Measurements from ENCODE around the gene IFNLR1.

- TF ChIP-seq, protein P1, sequence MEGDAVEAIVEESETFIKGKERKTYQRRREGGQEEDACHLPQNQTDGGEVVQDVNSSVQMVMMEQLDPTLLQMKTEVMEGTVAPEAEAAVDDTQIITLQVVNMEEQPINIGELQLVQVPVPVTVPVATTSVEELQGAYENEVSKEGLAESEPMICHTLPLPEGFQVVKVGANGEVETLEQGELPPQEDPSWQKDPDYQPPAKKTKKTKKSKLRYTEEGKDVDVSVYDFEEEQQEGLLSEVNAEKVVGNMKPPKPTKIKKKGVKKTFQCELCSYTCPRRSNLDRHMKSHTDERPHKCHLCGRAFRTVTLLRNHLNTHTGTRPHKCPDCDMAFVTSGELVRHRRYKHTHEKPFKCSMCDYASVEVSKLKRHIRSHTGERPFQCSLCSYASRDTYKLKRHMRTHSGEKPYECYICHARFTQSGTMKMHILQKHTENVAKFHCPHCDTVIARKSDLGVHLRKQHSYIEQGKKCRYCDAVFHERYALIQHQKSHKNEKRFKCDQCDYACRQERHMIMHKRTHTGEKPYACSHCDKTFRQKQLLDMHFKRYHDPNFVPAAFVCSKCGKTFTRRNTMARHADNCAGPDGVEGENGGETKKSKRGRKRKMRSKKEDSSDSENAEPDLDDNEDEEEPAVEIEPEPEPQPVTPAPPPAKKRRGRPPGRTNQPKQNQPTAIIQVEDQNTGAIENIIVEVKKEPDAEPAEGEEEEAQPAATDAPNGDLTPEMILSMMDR (IDR thresholded peaks at IDR 0.05) = no peak
- TF ChIP-seq POLR2A (IDR thresholded peaks at IDR 0.05) (no peak), EP300 (IDR thresholded peaks at IDR 0.05; ENCODE audit: low read depth) (no peak), POLR2AphosphoS5 (IDR thresholded peaks at IDR 0.05) (peak in 1 of 3 donors; percentile 11)
Observed at GRCh38 chr1:24190983-24191461, 3.9 kb upstream of the IFNLR1 start.

Data from transverse colon (tissue), 4 donors.